NT2/D1 (cell line): Measurements from ENCODE around the gene GRK5.
"Not testable (repeated sequence)": the region's sequence is repeated elsewhere in the genome, so short reads cannot be mapped to it uniquely, and the experiment has no call there.

Experiments used
- SUZ12 ChIP-seq: IDR thresholded peaks from 2 replicates; pipeline ENCODE4 v1.6.1; 2011; ENCODE audit not compliant: insufficient read length, insufficient read depth; ENCODE audit errors: extremely low read depth
- YY1 ChIP-seq: IDR thresholded peaks from 2 replicates; pipeline ENCODE4 v1.6.1; 2011; ENCODE audit not compliant: insufficient read length, insufficient read depth
- ZNF274 ChIP-seq: IDR thresholded peaks from 2 replicates; pipeline ENCODE4 v1.6.1; 2011; ENCODE audit warnings: mild to moderate bottlenecking, low read depth, low read length

GRCh38 chr10:119434942-119435341, 227.6 kb downstream of the GRK5 start:
- TF ChIP-seq ZNF274, YY1, SUZ12: not testable (repeated sequence)
